Measurements from ENCODE around the gene RNF214.

The RNF214 gene

DNA sequence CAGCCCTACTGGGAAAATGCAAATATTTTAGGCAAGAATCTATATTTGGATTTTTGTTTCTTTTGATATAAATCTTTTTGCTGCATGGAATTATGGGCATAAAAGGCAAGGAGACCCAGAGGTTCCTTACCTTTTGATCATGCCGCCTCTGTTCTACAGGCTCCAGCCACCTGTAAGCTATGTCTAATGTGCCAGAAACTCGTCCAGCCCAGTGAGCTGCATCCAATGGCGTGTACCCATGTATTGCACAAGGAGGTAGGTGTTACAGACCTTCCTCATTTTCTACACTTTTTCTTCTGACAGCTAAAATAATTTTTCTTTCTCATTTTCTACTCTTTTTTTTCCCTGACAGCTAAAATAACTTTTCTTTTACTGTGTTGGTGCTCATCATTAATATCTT is 50.5 kb downstream of the RNF214 start:
- no peak for DNase-seq (ENCODE audit: low read depth)

DNA sequence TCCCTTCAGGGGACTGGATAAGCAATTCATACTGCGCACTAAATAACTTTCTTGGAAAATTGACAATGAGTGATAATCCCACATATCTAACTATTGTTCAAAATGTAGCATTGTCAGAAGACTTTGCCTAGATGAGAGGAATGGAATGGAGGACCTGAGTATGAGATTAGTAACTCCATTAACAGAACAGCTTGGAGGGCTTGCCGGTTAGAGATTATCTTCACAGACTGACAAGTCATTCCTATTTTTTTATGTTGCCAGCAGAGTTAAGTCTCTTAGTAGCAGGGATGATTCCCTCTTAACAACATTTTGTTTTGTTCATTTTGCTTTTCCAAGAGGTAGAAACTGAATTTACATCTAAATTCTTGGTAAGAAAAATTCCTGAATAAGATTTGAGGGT is 51.6 kb downstream of the RNF214 start:
- DNase-seq (ENCODE audit: low read depth), result no peak

DNA sequence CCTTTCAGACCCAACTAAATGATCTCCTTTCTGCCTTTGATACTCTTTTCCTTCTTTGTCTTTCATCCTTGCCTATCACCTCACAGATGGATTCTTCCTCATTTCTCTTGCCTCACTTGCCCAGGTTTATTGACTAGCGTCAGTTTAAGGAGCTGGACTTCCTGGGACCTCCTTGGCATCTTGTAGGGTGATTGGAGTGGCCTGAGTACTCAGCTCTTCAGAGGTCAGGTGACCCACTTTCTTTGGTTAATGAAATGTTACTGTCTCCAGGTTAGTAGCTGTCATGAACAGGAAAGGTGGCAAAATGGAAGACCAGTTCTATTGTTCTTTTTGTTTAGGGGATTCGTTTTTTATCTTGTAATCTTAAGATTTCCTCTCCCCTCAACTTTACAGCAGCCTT is 54.1 kb downstream of the RNF214 start:
- no peak for DNase-seq (ENCODE audit: low read depth)

DNA sequence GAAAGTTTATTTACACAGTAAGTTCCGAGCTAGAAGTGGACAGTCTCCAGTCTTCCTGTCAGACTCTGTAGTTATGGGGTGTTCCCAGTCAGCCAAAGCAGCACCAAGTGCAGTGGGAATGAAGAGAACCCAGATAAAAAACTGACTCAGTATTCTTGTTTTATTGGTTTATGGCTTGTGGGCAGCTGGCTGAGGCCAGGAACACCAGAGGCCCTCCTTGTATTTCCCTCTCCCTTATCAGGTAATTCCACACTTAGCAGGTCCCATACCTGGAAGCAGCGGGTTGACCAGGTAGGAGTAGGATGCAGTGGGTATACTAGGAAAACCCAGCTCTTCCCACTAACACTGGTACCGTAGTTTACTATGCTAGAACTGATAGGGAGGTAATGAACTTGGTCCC is 55.2 kb downstream of the RNF214 start:
- DNase-seq (ENCODE audit: low read depth), result no peak

GRCh38 chr11:117289795-117290194 is 57.3 kb downstream of the RNF214 start:
- no peak for DNase-seq (ENCODE audit: low read depth)

DNA sequence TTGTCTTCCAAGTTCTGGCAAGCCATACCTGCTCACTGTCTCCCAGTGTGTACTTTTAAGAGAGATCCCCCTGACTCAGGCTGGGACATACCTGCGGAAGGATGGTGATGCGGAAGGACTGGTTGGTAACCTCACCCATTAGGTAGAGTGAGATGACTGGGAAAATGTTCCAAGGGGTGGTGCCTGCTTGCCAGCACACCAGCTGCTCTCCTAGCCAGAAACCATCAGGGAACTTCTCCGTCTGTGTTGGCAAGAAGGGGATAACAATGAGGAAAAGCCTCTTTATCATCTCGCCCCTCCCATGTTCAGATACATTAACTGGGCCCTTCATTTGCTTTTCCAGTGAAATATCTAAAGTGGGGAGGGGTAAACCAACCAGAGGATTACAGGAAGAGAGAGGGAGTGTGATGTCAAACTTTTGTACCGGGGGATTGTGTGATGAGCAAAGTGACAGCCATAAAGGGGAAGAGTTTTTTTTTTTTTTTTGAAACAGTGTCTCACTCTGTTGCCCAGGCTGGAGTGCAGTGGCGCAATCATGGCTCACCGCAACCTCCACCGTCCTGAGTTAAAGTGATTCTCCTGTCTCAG is 58.4 kb downstream of the RNF214 start, which contains the start of gene BACE1-AS:
TSS of gene BACE1-AS (plus strand) at position 538 of the 588 bp plus-strand sequence.
- no peak for DNase-seq (ENCODE audit: low read depth)

DNA sequence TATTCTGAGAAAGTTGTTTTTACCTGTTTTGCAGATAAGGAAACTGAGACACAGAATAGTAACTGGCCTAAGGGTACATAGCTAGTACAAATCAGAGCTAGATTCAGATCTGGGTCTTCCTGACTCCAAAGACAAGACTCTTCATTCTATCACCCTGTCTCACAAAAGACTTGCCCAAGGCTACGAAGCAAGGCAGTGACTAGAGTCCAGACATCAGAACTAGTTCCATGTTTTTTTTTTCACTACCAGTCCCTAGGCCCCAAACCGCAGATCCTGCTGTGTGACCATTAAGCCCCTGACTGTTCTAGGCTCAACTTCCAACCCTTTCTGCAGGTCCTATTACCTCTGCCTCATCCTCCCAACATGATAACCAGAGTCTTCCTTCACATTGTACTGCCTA is 60.1 kb downstream of the RNF214 start:
- DNase-seq (ENCODE audit: low read depth), result no peak

GRCh38 chr11:117295438-117296137 is 63.1 kb downstream of the RNF214 start:
- DNase-seq (ENCODE audit: low read depth), result no peak

DNA sequence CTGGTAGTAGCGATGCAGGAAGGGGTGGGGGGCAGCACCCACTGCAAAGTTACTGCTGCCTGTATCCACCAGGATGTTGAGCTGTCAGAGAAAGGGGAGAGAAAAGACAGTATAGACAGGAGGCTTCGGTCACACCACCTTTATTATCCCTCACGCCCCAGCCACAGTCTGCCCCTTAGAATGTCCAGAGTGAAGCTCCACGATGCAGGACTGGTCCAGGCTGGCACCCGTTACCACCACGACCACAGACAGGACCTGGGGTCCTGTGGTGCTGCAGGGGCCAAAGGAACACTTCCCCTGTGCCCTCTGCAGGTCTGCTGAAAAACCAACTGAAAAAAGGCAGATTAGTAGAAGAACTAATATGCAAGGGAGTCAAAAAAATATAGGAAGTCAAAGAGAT is 64.4 kb downstream of the RNF214 start:
- no peak for DNase-seq (ENCODE audit: low read depth)

DNA sequence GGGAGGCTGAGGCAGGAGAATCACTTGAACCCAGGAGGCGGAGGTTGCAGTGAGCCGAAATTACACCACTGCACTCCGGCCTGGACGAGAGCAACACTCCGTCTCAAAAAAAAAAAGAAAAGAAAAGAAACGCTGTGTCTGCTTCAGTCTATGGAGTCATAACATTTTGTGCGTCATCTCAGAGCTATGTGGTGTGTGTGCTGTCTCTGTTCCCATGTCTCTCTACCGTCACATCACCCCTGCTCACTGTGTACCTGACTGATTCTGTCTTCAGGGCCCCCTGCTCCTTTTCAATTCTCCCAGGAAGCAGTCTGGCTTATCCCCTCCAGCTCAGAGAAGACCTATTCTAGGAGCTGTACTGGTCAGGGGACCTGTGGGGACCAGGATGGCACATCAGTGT is 65.7 kb downstream of the RNF214 start:
- no peak for DNase-seq (ENCODE audit: low read depth)

DNA sequence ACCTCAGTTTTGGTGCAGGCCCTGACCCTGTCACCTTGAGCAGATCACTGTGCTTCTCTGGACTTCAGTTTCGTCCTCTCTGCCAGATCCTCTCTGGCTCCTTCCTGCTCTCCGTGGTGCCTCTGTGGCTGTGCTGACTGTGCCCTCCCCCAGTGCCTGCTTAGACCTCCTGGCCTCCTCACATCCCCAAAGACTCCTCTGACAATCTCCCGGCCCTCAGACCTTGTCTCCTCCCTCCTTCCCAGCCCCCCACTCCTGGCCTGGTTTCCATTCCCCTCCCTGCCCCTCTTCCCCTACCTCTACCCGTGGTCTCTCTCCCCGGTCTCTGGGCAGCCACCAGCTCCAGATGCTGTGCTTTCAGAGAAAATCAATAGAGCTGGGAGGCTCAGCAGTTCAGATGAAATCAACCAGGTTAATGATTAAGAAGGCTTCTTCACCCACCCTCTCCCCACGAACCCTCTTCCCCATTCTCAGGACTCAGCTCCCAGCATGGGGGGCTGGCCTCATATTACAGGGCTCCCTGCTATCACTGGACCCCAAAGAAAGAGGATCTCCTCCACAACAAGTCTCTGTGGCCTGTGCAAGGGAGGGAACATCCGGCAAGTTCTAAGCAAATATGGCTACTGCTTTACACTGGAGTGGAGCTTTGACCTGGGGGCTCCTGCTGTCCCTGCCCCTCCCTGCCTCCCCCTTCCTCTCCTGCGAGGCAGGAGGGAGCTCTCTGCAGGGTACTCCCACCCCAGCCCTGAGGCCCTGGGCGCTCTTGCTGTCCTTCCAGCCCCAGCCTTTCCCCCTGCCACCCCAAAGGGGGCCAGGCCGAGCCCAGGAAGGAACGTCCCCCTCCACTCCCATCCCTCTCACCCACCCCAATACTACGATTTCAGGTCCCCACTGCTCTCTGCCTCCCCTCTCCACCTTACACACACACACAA is 67.1 kb downstream of the RNF214 start:
- DNase-seq (ENCODE audit: low read depth), result no peak

- no peak for DNase-seq (ENCODE audit: low read depth)
Observed at GRCh38 chr11:117300283-117300663, 67.8 kb downstream of the RNF214 start.

- DNase-seq (ENCODE audit: low read depth), result no peak
Observed at GRCh38 chr11:117300773-117301172, 68.3 kb downstream of the RNF214 start.

DNA sequence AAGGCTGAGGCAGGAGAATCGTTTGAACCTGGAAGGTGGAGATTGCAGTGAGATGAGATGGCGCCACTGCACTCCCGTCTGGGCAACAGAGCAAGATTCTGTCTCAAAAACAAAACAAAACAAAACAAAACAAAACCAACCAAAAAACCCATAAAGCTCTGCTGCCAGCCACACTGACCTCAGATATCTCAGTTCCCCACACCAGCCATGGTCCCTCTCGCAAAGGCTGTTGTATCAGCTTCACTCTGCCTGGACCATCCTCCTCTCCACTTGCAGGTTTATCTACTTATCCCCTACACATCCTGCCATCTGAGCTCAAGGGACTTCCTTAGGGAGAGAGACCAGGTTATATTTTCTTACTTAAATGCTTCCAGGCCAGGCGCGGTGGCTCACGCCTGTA is 69.8 kb downstream of the RNF214 start:
- DNase-seq (ENCODE audit: low read depth), result no peak

GRCh38 chr11:117303101-117303500 is 70.6 kb downstream of the RNF214 start:
- no peak for DNase-seq (ENCODE audit: low read depth)

DNA sequence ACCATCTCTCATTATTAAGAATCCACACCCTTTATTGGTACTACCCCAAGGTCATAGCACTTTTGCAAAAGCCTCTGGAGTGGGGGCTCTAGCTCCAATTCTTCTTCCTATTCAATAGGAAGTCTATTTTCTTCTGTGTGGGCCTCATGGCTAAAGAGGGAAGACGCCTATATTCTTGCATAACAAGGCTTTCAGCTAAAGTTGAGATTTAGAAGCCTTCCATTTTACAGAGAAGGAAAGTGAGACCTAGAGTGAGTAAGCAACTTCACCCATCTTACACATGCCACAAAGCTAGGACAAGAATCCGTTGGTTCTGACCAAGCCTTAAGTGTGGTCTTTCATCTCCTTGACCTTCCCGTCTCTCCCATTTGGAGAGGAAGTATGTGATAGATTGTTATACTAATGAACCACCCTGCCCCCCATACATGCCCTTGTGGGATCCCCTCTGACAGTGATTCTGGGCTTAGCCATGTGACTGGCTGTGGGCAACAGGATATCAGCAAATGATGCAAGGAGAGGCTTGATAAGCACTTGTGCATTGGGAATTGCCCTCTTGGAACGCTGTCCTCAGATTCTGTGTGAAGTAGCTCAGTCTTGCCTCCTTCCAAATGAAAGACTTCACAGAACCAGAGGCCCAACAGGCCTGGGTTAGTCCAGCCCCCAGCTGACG is 71.3 kb downstream of the RNF214 start:
- DNase-seq (ENCODE audit: low read depth), result no peak

DNA sequence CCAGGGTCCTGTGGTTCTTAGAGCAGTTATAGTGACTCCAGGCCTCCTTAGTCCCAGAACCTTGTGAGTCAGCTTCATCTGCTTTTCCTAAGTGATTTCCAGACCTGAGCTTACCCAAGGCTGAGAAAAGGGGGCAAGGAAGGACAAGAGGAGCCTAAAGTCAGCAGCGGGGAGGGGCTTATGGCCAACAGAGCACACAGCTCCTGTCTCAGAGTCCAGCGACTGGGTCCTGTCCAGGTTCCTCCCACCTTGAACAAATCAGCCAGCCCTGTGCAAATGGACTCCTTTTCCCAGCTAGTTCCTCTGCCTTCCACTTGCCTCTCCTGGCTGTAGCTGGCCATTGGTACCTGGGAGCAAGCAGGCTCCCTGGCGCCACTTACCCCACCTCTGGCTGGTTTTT is 72.7 kb downstream of the RNF214 start:
- DNase-seq (ENCODE audit: low read depth), result no peak

GRCh38 chr11:117309310-117309709 is 76.8 kb downstream of the RNF214 start:
- DNase-seq (ENCODE audit: low read depth), result no peak

DNA sequence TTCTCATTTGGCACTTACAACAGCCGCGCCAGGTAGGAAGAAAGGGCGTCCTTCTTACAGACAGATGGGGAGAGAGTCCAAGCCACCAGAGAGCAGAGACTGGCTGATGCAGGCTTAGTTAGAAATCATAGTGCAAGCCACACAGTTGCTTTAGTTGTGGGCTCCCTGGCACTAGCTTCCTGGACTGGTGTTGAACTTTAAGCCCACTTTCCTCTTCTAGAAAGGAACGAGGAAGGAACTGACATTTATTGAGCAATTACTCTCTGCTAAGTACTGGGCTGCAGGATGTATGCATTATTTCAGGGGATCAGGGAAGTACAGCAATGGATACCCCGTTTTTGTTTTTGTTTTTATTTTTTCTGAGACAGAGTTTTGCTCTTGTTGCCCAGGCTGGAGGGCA is 80.6 kb downstream of the RNF214 start:
- no peak for DNase-seq (ENCODE audit: low read depth)

GRCh38 chr11:117313828-117314768 is 81.6 kb downstream of the RNF214 start:
- DNase-seq (ENCODE audit: low read depth), result no peak

DNA sequence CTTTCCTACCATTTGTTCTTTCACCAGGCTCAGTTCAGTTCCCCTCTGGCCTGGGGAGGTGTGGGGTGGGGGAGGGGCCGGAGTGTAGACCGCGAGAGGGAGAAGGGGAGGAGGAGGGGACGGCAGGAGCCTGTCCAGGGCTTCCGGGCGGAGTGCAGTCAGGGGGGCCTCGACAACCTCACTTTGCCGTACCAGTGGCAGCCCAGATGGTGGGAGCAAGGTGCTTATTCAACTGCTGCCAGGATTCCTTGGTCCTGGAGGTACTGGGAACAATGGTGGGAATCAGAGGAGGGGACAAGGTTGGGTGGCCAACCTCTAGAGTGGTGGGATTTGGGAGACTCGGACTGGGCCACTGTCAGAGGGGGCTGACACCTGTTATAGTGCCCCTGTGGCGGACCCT is 82.4 kb downstream of the RNF214 start:
- DNase-seq (ENCODE audit: low read depth), result no peak

Measured in HS-27A (cell line).